GM19099 (cell line): ENCODE data around the gene PLCH2.

ENCODE experiments used
- POLR2A ChIP-seq: IDR thresholded peaks from 3 replicates; pipeline ENCODE4 v1.6.1; 2011; ENCODE audit warnings: low read depth; ENCODE audit not compliant: insufficient read length; ENCODE audit errors: extremely low read depth

PLCH2 gene

DNA sequence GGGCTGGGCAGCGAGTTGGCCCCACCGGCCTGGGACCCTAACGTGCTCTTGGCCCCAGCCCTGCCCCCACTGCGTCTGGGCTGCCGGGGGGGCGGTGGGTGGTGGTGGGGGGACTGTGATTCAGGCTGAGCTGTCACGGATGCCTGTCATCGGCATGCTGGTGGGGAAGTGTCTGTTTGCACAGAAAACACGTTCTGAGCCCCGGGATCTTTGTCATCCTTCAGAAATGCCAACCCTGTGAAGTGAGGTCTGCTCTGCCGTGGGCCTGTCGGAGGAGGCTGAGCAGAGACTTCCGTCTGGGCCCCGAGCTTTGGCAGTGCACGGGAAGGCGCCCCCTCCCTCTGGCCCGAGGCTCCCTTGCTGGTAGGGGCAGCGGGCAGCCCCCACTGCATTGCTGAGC lies 24.3 kb upstream of the PLCH2 start:
- no peak for TF ChIP-seq POLR2A

DNA sequence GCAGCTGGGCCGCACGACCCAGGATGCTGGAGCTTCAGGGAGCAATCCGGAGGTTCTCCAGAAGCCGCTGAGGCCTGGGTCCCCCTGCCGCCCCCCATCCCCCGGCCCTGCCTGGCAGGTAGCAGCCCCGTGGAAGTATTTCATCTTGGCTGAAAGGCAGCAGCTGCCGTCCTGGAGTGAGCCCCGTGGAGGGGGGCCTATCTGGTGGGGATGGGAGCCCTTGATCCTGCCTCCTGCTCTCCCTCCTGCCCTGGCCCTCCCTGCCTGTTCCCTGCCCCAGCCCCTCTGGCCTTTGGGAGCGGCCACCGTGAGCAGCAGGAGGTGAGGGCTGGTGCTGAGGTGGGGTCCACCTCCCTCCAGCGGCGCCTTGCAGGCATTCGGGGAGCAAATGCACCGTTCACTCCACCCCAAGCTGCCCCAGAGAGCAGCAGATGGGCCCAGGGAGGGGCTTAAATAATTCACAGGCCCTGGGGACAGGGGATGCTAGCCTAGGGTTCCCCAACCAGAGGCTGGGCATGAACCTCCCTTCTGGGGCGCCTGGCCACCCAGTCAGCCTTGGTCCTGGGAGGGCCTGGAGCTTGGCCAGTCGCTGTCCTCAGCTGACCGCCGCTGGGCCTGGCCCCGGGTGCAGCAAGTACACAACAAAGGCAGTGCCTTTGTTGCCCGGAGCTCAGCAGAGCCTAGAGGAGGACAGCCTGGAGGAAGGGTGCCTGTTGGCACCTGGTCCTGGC lies 23.7 kb upstream of the PLCH2 start:
- TF ChIP-seq POLR2A, result no peak

DNA sequence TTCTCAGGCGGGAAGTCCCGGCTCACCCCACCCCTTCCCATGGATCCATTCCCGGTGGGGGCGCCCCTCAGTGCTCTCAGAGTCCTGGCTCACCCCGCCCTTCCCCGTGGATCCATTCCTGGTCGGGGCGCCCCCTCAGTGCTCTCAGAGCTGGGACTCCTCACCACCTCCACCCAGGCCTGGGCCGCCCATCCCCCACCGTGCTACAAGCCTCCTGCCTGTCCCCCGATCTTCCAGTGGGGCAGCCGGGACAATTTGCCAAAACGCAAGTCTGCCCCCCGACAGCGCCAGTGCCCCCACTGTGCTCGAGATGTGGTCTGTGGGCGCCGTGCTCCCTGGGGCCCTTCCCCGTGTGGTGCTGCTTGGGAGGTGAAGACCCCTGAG lies 23.2 kb upstream of the PLCH2 start:
- no peak for TF ChIP-seq POLR2A

DNA sequence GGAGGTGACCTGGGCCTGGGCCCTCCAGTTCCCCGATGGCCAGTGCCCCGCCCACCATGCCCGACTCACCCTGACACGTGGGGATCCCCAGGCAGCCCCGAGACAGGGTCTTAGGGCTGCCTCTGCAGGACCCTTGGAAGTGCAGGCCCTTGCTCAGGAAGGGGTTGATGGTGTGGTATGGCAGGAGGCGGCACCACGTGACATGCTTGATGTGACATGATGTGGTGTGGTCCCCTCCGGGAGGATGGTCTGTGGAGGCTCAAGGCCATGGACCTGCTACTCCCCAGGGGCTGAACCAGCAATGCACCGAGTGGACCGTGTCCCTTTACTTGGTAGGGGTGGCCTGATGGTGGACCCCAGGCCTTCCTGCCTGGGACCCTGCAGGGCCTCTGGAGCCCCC lies 21.9 kb upstream of the PLCH2 start:
- TF ChIP-seq POLR2A, result no peak

DNA sequence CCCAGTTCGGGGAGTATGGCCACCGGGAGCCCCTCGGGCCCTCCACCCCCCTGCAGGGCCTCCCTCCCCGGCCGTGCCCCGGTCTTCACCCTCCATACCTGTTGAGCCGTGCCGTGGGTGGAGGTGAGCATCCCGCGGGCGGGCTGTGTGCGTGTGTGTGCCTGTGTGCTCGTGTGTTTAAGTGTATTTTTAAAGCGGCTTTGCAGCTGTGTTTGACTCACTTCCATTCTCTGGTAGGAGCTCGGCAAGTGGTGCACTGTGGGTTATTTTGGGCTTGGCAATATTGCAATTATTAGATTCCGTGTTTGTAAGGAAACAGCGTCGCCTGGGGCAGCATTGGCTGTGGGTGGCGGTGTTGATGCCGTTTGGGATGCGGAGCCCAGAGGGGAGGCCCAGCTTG lies 20.3 kb upstream of the PLCH2 start:
- no peak for TF ChIP-seq POLR2A

DNA sequence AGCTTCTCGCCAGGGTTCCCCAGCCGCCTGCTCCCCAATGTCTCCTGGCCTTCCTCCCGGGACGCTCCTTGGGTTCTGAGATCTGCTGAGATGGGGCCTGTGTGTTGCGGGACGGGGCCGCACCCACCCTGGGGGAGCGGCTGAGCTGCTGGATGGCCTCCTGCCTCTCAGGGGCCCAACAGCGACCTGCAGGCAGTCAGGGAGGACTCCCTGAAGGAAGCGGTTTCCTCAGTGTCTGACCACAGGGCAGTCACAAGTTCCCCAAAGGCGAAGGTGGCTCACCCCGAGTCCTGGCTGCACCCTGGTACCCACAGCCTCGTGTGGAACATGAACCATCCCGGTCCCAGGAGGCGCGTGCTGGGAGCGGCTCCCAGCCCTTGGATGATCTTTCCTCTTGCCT lies 18.6 kb upstream of the PLCH2 start:
- no peak for TF ChIP-seq POLR2A

DNA sequence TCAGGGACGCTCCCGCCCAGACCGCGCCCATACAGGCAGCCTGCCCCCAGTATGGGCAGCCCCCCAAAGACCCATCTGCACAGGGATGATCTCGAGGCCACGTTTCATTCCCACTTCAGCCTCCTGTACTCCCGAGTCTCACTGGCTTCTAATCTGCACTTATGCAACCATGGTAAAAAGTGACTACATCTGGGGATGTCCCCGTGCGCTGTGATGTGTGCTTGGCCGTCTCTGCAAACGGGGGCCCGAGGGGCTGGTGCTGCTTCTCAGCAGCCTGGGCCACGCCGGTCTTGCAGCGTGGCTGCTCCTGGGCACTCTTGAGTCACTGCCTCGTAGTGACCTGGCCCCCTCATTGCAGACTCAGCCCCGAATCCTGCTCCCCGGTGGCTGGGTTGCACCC lies 17.4 kb upstream of the PLCH2 start:
- no peak for TF ChIP-seq POLR2A

DNA sequence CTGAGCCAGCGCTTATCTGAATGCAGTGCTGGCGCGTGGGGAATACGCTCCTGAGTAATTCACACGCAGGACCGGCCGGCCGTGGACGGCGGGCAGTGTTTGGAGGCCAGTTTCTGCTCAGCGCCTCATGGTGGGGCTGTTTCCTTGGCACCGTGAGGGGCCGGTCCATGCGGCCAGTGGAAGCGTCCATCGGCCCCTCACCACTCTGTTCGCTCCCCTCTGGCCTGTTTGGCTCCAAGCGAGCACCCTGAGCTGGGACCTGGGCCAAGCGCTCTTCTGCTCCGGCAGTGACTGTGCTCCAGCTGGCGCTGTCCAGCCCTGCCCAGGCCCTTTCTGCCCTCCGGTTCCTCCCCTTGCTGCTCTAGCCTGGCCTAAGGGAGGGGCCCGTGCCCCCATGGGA lies 16.3 kb upstream of the PLCH2 start:
- TF ChIP-seq POLR2A, result no peak

DNA sequence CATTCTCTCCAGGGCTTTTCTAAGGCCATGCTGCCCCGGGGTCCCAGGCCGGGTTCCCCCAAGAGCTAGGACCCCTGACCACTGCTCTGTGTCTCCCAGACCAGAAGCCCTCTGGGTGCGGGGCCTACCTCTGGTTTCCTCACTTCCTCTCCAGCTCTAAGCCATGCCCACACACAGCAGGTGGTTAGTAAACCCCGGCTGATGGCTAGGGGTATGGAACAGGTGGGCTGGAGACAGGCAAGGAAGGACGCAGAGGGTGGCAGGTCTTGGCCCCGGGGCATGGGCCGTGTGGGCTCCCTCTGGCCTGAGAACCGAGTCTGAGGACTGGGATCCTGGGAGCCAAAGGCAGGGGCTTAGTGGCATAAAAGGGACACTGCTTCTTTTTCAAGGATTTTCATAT lies 15.9 kb upstream of the PLCH2 start:
- TF ChIP-seq POLR2A, result no peak

DNA sequence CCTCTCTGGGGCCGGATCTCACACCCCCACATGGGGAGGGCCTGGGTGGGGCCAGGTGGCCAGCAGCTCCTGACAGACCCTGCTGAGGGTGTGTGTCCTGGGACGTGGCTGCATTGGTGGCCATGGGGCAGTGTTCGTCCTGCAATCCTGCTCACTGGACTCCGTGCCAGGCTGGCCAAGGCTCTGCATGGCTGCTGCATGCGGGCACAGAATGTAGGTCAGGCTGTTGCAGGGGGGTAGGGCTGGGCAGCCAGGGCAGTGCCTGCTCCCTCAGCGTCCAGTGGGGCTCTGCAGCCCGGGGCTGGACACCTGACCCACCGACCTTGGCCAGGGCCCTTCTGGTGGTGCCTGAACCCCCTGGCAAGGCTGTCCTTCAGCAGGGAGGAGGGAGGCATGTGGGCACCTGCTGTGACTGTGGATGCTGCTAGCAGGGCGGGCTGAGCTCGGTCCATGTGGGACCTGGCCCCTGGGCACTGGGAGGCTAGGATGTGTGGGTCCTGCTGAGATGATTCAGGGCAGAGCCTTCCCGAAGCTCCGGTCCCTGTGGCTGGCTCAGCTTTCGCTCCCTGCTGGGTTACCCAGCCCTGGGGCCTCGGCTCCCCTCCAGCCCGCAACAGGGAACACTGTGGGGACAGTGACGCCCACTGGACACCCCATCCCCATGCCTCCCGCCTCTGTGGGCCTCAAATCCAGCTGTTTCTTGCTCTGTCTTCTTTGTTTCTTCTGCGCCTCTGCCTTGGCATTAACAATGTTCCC lies 14.9 kb upstream of the PLCH2 start:
- TF ChIP-seq POLR2A, result no peak

DNA sequence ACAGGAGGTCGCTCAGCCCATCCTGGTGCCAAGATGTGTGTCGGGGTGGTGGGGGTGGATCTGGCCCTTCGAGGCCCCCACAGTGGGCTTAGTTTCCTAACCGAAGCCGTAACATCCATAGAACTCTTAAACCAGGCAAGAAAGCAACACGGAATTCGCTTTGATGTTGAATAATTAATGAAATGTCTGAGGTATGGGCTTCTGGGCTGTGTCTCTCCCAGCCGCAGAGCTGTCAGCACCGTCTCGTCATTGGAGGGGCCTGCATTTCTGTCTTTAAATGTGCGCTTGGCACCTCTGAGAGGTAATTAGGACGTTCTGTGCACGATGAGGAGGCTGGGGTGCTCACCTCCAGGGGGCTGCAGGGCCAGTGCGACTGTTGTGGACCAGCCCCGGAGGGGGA lies 13.3 kb upstream of the PLCH2 start:
- no peak for TF ChIP-seq POLR2A

DNA sequence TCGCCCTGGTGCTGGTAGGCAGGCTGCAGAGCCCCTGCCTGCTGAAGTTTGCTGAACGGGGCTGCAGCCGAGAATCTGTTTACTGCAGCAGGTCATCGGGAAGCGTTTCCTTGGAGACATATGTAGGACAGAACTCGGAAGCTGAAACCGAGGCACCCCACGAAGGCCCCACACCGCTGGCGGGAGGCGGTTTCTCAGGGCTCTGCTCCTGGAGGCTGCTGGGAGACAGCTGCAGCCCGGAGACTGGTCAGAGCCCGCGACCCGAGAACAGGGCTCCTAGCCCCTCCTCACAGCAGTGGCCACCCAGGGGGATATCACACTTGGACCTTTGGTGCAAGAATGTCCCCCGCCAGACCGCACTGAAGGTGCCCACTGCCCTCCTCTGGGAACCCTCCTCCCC lies 12.7 kb upstream of the PLCH2 start:
- no peak for TF ChIP-seq POLR2A

DNA sequence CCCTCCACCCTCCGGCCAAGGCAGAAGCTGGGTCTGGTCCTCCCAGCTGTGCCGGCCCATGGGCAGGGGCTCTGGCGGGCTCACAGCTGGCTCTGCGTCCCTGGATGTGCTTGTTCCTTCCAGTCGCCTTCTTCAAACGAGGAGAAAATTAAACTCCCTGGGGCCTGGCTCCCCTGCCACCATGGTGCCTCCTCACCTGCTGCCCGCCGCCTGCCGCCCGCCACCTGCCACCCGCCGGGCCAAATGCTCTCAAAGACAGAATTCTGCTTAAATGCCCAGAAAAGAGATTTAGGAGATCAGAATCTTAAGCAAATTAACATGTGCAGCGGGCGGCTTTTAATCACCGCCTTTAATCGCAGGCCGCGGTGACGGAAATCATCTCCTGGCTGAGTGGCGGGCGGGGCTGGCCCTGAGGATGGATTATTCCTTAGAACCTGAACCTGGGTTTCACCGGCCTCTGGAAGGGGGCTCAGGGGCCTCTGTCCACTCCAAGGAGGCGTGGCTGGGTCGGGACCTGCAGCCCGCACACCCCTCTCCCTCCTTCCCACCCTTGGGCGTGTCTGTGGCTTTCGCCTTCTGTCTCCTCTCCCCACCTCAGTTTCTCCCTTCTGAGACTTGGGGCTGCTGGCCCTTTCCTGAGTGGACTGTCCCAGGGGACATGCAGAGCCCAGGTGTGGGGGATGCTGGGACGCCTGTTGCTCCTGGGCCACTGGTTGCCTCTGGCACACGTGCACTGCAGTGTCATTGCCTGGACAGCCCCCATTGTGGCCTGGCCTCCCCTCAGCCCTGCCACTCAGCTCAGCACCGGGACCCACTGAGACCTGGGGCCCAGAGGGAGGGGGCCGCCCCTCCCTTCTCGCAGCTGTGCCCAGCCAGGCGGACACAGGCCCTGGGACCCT lies 10.5 kb upstream of the PLCH2 start:
- TF ChIP-seq POLR2A, result no peak

DNA sequence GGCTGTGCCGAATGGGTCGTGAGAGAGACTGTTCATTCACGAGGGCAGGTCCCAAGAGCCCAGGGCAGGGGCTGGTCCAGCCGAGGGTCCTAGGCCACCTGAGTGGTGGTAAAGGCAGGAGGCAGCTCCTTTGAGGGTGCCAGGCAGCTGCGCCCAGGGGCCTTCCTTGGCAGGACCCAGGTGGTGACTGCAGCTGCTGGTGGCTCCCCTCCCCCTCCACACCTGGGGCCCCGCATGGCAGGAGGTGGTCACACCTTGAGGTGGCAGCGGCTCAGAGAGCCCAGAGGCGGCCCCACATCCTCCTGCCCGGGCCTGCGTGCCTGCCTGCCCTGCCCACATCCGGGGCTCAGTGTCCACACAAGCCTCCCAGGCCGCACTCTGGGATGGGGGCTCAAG lies 9.8 kb upstream of the PLCH2 start:
- TF ChIP-seq POLR2A, result no peak

DNA sequence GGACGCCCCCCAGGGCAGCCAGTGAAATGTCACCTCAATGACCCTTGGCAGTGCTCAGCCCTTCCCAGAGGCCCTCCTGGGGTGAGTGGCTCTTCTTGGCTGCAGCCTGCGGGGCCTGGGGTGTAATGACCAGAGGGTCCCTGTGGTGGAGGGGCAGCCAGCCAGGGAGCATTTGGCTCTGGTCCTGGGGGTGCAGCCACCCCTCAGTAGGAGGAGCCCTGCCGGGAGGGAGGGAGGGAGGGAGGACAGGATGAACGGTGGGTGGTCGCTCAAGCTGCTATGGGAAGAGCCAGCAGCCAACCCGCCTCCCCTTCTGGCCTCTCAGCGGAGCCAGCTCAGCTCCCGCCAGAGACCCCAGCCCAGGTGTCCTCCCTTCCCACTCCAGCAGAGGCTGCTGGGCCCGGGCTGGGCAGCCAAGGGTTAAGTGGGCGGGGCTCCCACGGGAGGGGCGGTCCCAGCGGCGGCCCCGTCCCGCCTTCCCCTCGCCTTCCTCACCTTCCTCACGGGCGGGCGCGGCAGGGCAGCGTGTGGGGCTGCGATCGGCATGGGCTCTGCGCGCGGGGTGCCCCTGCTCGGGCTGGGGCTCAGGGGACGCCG lies 9.0 kb upstream of the PLCH2 start:
- TF ChIP-seq POLR2A, result no peak
